SKM-1 treated with dmso at 0.1 percent for 144 hours (cell line): Measurements from ENCODE around the gene NREP.

Experiments used
- DNase-seq: peaks from one replicate; lab custom pipeline; 2025; ENCODE audit not compliant: unreplicated experiment; lab: John Stamatoyannopoulos, UW

NREP gene

GRCh38 chr5:111697881-111698757 lies 58.9 kb downstream of the NREP start:
- no peak for DNase-seq

DNA sequence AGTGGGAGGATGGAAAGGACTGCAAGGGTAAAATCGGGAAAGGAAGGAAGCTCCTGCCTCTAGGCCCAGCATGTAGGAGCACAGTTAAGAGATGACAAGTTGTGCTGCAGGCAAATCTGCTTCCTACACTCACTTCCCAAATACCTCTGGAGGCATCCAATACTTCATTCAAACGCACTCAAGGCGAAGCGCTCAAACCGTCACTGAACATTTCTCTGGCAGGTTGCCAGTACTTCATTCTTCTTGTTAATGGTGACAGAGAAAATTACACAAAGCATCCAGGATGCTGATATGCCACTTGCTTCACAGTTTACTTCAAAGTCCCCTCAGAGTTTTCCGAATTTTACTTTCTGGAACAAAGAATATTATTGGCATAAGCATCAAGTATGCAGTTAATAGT lies 59.8 kb downstream of the NREP start:
- DNase-seq = no peak

- DNase-seq = no peak
Observed at GRCh38 chr5:111695991-111696390, 61.0 kb downstream of the NREP start.

DNA sequence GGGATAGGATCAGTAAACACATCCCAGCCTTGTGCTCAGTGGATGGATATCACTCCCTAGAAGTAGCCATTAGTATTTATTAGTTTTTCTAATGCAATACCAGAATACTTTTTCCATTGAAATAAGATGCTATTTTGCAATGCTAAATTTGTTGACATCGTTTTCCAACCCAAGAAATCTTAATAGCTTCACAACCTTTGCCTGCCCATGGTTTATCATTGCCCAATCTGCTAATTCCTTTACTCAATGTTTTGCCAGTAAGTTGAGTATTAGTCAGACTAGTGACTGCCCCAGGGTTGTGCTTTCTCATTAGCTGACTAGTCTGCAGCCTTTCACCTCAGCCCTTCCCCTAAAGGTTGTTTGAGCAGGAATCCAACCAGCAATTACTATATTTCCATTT lies 62.9 kb downstream of the NREP start:
- no peak for DNase-seq

DNA sequence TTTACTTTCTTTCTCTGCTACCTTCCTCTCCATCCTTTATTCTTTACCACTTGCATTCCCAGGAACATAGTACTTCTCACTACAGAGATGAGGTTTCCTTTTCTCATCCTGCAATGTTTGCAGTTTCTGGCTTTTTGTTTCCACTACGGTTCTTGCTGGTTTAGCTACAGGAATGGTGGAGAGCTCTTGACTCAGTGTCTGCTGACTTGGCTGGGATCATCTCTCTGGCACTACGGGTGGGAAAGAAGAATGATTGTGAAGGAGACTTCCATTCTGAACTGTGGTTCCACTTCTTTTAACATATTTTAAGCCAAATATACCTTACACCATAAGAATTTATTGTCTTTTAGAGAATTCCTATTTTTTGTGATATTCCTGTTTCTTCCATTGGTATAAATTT lies 65.1 kb downstream of the NREP start:
- DNase-seq = no peak

GRCh38 chr5:111691508-111691907 lies 65.5 kb downstream of the NREP start:
- DNase-seq = no peak

GRCh38 chr5:111689357-111689935 lies 67.5 kb downstream of the NREP start:
- DNase-seq = no peak

DNA sequence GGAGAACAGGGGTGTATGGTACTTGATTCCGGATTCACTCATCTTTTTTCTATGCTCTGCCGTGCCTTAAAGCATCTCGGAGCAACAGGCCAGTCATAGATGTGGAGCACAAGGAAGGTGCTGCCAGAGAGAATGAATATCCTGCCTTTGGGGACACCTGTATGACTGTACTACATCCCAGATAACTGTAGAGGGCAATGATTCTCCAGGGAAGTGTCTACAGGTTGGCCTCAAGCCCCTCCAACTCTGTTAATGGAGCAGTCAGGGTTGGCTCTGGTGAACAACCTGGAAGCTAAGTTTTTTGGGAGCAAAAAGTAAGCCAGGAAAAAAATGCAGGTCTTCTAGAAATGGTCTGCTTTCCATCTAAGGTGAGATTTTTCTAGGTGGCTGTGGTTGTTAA lies 71.0 kb downstream of the NREP start:
- no peak for DNase-seq

DNA sequence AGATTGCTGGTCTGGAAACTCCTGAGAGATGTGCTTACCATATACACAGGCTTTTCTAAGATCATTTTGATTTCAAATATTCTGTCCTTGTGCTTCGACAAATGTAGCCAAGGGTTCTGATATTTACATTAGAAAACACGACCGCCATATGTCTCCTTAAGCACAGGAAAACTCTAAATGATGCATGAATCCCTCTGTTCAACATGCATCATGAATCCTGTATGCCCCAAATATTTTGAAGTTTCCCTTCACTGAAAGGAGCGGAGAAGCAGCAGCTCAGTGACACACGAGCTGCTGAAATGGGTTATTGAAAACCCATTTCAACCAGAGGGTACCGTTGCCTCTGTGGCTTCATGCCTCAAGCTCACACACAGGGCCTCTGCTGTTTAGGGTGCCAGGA lies 74.4 kb downstream of the NREP start:
- DNase-seq = no peak

GRCh38 chr5:111682121-111682520 lies 74.9 kb downstream of the NREP start:
- no peak for DNase-seq

DNA sequence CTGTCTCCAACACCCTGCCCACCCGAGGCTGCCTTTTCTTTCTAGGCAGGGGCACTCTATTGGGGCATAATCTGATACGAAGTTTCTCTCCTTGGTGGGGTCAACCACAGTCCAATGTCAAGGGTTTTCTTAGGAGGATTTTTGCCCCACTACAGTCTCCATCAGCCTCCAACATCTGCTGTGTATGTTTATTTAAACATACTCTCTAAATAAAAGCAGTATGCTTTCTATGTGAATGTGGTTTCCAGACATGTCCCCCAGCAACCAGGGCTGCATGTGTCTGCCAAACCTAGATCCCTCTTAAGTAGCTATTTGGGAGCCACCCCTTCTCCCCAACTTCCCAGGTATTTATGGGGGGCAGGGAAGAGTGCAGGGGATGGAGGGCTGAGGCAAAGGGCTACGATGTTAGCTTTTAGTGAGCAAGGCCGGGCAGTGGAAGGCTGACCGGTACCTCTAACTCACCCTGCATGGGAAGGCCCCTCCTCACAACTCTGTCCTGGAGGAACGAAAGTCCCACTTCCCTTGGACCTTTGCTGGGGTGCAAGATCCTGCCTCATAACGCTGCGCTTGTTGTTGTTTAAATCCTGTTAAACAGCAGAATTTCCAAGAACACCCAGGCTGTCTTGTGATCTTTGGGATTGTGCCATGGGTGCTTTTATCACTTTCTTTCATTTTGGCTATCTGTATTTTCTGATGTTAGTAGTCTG lies 75.4 kb downstream of the NREP start:
- no peak for DNase-seq

GRCh38 chr5:111680737-111681413 lies 76.1 kb downstream of the NREP start:
- DNase-seq = no peak

DNA sequence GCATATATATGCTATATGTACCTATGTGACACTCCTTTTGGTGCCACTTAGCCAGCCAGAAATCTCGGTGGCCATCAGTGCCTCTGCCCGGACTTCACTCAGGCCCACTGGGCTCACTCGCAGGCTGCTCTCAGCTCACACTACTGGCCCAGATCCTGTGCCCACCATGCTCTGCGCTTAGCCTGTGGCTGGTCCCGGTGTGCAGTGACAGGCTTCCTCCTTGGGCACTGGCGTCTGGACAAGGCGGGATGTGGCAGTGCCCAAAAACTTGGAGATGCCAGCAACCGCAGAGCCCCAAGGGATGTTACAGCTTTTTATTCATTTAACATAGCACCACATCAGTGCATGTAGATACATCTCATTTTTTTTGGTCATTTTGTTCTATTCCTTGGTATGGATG lies 77.4 kb downstream of the NREP start:
- no peak for DNase-seq
